Thoracic aorta (tissue), 2 donors: ENCODE data around the gene CAMK1D. TPM values are rescaled to one million over a fixed set of nuclear protein-coding genes. Genes with fewer than 3 reads are reported as not detected.

Experiments used
- ATAC-seq: fragments of 150-250 bp; one replicate; pipeline ENCODE4 v1.8.0; 2017; ENCODE audit warnings: low read depth; ENCODE audit not compliant: insufficient number of reproducible peaks, low FRiP score
- DNase-seq: peaks from one replicate; pipeline ENCODE4 v3.0.0-alpha.2; 2020; ENCODE audit warnings: low spot score
- H3K27ac ChIP-seq, 2 donors: fragments of 200-600 bp; sonication (generic); 1 replicate in 1 of 2; 2 replicates in 1 of 2; pipeline ENCODE4 v1.5.1; 2016; ENCODE audit warnings: mild to moderate bottlenecking in 2 of 2, moderate library complexity in 2 of 2
- H3K27me3 ChIP-seq: fragments of 200-600 bp; sonication (generic); replicated peaks from 2 replicates; pipeline ENCODE4 v1.6.0; 2016; ENCODE audit warnings: mild to moderate bottlenecking; ENCODE audit not compliant: insufficient read depth
- H3K36me3 ChIP-seq: fragments of 200-600 bp; sonication (generic); one replicate; pipeline ENCODE4 v1.5.1; 2016
- H3K4me1 ChIP-seq, 2 donors: fragments of 200-600 bp; sonication (generic); 1 replicate in 1 of 2; 2 replicates in 1 of 2; pipeline versions ENCODE4 v1.5.1 to v1.6.0; 2016; ENCODE audit warnings: low read depth in 2 of 2, mild to moderate bottlenecking in 1 of 2; ENCODE audit not compliant: control insufficient read depth in 1 of 2
- H3K4me3 ChIP-seq: fragments of 200-600 bp; sonication (generic); 2 replicates; pipeline ENCODE4 v1.5.1; 2016; ENCODE audit warnings: mild to moderate bottlenecking
- H3K9me3 ChIP-seq: fragments of 200-600 bp; sonication (generic); 2 replicates; pipeline ENCODE4 v1.5.1; 2016
- CTCF ChIP-seq: fragments of 200-600 bp; sonication (generic); IDR thresholded peaks from one replicate; pipeline ENCODE4 v1.5.1; 2019; ENCODE audit warnings: antibody characterized with exemption
- total RNA-seq, 2 donors: library from RNA; depleted of rRNA; stranded (reverse); fragments of >200 nt; gene quantifications; one replicate each; pipeline versions ENCODE4 v1.1.0 to v1.2.3, GENCODE V29; 2016

CAMK1D gene
- total RNA-seq, 2 donors from 2014 or later = 8.7 to 11.2 TPM

- ATAC-seq (no peak), DNase-seq (no peak)
- Histone ChIP-seq H3K9me3 (no peaks in the 10 kb centered on the region), H3K4me1 (peaks cover 0 to 11% of the 10 kb centered on the region in 2 donors), H3K27me3 (no peaks in the 10 kb centered on the region), H3K36me3 (no peaks in the 10 kb centered on the region), H3K4me3 (no peak overlapping the region), H3K27ac (no peak overlapping the region)
- no peak for TF ChIP-seq CTCF
These were observed 234.7 kb downstream of the CAMK1D start for GRCh38 chr10:12583891-12584595.

GRCh38 chr10:12586741-12587140 is 237.4 kb downstream of the CAMK1D start:
- no peaks in the 10 kb centered on the region for H3K27me3 ChIP-seq
- ATAC-seq (no peak), DNase-seq (no peak)
- H3K27ac ChIP-seq = no peak overlapping the region
- H3K9me3 ChIP-seq = no peaks in the 10 kb centered on the region
- TF ChIP-seq CTCF = no peak
- H3K4me1 ChIP-seq = no peaks in the 10 kb centered on the region
- no peak overlapping the region for H3K4me3 ChIP-seq
- H3K36me3 ChIP-seq = no peaks in the 10 kb centered on the region

- H3K27me3 ChIP-seq = no peaks in the 10 kb centered on the region
- H3K27ac ChIP-seq = no peak overlapping the region
- no peak for ATAC-seq
- H3K9me3 ChIP-seq = no peaks in the 10 kb centered on the region
- no peak for DNase-seq
- no peaks in the 10 kb centered on the region for H3K36me3 ChIP-seq
- H3K4me1 ChIP-seq = no peaks in the 10 kb centered on the region
- no peak for TF ChIP-seq CTCF
- no peak overlapping the region for H3K4me3 ChIP-seq
These were observed 238.1 kb downstream of the CAMK1D start for GRCh38 chr10:12587451-12587888.

- ATAC-seq = no peak
- no peaks in the 10 kb centered on the region for H3K36me3 ChIP-seq
These were observed 238.9 kb downstream of the CAMK1D start for GRCh38 chr10:12588091-12588860.

More at GRCh38 chr10:12588091-12588860, 238.9 kb downstream of the CAMK1D start:
- Histone ChIP-seq H3K27me3 (no peaks in the 10 kb centered on the region), H3K4me1 (no peaks in the 10 kb centered on the region), H3K9me3 (no peaks in the 10 kb centered on the region), H3K27ac (no peak overlapping the region), H3K4me3 (no peak overlapping the region)
- TF ChIP-seq CTCF = no peak
- no peak for DNase-seq
